GM12891 (cell line): ENCODE results near the gene ZAP70.

ENCODE experiments used
- POLR2A ChIP-seq: IDR thresholded peaks from 2 replicates; pipeline ENCODE4 v1.6.1; 2011; ENCODE audit warnings: low read depth, low read length, control low read depth
- POLR2AphosphoS5 ChIP-seq: IDR thresholded peaks from 2 replicates; pipeline ENCODE4 v1.6.1; 2011; ENCODE audit warnings: low read depth, low read length, control low read depth
- POU2F2 ChIP-seq: IDR thresholded peaks from 2 replicates; pipeline ENCODE4 v1.6.1; 2011; ENCODE audit warnings: low read depth, mild to moderate bottlenecking, control low read depth, low read length, moderate library complexity
- SPI1 ChIP-seq: IDR thresholded peaks from 2 replicates; pipeline ENCODE4 v1.6.1; 2011; ENCODE audit warnings: low read depth, low read length, control low read depth
- TAF1 ChIP-seq: IDR thresholded peaks from 2 replicates; pipeline ENCODE4 v1.6.1; 2011; ENCODE audit warnings: low read depth, low read length, control low read depth

DNA sequence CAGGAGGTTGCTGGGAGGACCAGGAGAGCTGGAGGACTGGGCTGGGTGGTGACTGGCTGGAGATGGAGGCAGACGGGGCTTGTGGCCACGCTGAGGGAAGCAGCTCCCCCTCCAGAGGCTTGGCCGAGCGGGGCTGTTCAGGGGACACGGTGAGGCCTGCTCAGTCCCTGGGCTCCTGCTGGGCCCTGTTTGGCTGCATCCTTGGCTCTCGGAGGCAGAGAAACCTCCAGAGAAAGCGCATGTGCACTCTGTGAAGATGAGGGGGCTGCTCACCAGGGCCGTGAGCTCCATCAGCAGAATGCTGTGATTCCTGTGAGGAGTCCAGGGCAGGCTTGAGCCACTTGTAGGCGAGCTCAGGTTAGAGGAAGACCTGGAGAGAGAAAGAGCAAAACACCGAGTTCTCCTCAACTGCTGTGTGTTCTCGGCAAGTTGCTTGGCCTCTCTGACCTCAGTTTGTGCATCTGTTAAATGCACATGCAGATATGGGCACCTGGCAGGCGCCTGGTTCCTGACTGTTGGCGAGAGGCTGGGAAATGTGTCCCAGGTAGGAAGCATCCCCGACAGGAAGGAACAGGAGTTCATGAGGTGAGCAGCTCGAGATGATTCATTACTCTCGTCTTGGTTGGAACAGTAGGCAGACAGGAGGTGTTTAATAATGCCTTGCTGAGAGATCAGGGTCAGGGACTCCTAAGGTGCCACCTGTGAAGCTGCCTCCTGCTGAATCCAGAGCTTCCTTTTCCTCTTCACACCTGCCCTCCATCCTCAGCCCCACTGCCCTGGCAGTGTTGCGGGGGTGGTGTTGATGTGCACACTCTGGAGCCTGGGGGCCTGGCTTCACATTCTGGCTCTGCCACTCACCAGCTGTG, 941 bp downstream of the ZAP70 start:
- no peak for TF ChIP-seq POLR2AphosphoS5
- no peak for TF ChIP-seq POLR2A
- TF ChIP-seq SPI1: no peak
- no peak for TF ChIP-seq POU2F2
- no peak for TF ChIP-seq TAF1
